Measurements from ENCODE around the gene SEMA3B.
"Not testable (repeated sequence)": the region's sequence is repeated elsewhere in the genome, so short reads cannot be mapped to it uniquely, and the experiment has no call there.

Gene SEMA3B

GRCh38 chr3:50228184-50228763 lies 40.7 kb upstream of the SEMA3B start:
- Histone ChIP-seq H3K4me3 (ENCODE audit: low read depth in 1 of 2, low read length in 2 of 2) (peak overlapping the region; percentile 94 to 96), H3K4me1 (ENCODE audit: control insufficient read depth in 1 of 2, insufficient read depth in 2 of 2, low read length in 2 of 2) (peaks cover 16 to 25% of the 10 kb centered on the region in 2 donors), H3K9ac (ENCODE audit: low read depth in 1 of 2, low read length in 2 of 2) (peak overlapping the region; percentile 85 to 90)
- not testable (repeated sequence) for H3K27me3 ChIP-seq (ENCODE audit: control insufficient read depth in 1 of 2, insufficient read depth in 2 of 2, low read length in 2 of 2); H3K9me3 ChIP-seq (ENCODE audit: control insufficient read depth in 1 of 2, low read length in 2 of 2); H3K36me3 ChIP-seq (ENCODE audit: control insufficient read depth in 1 of 2, insufficient read depth in 2 of 2, low read length in 2 of 2); H3K27ac ChIP-seq (ENCODE audit: low read depth, low read length)

DNA sequence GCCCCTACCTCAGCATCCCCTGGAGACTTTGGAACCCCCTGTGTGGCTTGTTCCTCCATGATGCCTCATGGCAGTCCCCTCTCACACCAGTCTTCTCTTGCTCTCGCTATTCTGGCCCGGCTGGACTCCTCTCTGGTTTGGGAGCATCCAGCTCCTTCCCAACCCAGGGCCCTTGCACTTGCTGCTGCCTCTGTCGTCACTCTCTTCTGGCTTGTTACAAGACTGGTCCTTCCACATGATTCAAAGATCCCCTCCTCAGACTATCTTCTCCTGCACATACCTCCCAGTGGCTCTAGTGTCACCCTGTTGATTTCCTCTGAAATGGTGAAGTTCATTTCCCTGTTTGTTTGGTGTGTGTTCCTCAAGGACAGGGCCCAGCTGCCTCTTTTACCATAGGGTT lies 39.5 kb upstream of the SEMA3B start:
- Histone ChIP-seq H3K9ac (ENCODE audit: low read depth in 1 of 2, low read length in 2 of 2) (no peak overlapping the region), H3K27ac (ENCODE audit: low read depth, low read length) (no peak overlapping the region), H3K4me1 (ENCODE audit: control insufficient read depth in 1 of 2, insufficient read depth in 2 of 2, low read length in 2 of 2) (peaks cover 16 to 25% of the 10 kb centered on the region in 2 donors), H3K36me3 (ENCODE audit: control insufficient read depth in 1 of 2, insufficient read depth in 2 of 2, low read length in 2 of 2) (no peaks in the 10 kb centered on the region), H3K9me3 (ENCODE audit: control insufficient read depth in 1 of 2, low read length in 2 of 2) (no peaks in the 10 kb centered on the region), H3K4me3 (ENCODE audit: low read depth in 1 of 2, low read length in 2 of 2) (no peak overlapping the region), H3K27me3 (ENCODE audit: control insufficient read depth in 1 of 2, insufficient read depth in 2 of 2, low read length in 2 of 2) (no peaks in the 10 kb centered on the region)

DNA sequence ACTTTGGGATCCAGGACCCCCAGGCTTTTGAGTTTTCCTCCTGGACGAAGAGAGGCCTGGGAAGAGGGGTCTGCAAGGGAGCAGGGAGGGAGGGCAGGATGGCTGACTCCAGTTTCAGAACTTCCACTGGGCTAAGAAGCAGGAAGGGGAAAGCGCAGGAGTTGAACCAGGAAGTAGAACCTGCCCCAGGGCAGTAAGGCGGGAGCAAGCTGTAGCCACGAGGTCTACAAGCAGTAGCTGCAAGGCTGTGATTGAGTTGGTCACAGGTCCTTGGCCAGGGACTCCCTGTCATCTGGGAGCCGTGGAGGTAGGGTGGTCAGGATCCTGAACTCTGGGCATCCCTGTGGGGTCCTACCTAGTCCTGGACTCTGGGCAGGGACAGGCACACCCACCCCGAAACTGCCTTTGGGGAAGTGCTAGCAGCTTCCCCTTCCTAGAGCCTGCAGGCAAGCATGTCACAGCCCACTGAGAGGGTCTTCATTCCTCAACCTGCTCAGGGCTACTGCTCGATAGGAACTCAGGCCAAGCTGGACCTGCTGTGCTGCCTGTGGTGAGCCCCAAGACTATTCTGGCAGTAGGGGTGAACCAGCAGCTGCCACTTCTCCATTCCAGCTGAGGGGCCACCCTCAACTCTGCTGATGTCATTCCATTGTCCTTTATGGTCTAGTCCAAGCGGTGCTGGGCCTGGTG lies 38.7 kb upstream of the SEMA3B start:
- H3K27ac ChIP-seq (ENCODE audit: low read depth, low read length) = no peak overlapping the region
- H3K9ac ChIP-seq (ENCODE audit: low read depth in 1 of 2, low read length in 2 of 2) = no peak overlapping the region
- peaks cover 16 to 28% of the 10 kb centered on the region in 2 donors for H3K4me1 ChIP-seq (ENCODE audit: control insufficient read depth in 1 of 2, insufficient read depth in 2 of 2, low read length in 2 of 2)
- no peaks in the 10 kb centered on the region for H3K36me3 ChIP-seq (ENCODE audit: control insufficient read depth in 1 of 2, insufficient read depth in 2 of 2, low read length in 2 of 2)
- H3K4me3 ChIP-seq (ENCODE audit: low read depth in 1 of 2, low read length in 2 of 2) = no peak overlapping the region
- H3K27me3 ChIP-seq (ENCODE audit: control insufficient read depth in 1 of 2, insufficient read depth in 2 of 2, low read length in 2 of 2) = no peaks in the 10 kb centered on the region
- no peaks in the 10 kb centered on the region for H3K9me3 ChIP-seq (ENCODE audit: control insufficient read depth in 1 of 2, low read length in 2 of 2)

DNA sequence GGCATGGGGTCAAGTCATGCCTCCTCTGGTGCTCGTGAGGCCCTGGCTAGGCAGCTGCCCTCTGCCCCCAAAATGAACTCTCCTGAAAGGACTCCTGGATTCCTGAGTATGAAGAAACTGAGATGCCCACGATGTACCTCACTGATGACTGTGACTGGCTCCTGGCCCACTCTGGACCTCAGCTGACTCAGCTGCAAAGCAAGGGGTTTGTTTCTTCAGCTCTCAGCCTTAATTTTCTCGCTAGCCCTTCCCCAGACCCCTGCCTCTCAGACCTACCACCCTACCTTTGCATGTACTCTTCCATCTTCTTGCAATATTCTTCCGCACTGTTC lies 38.2 kb upstream of the SEMA3B start:
- Histone ChIP-seq H3K27ac (ENCODE audit: low read depth, low read length) (no peak overlapping the region), H3K9me3 (ENCODE audit: control insufficient read depth in 1 of 2, low read length in 2 of 2) (no peaks in the 10 kb centered on the region), H3K36me3 (ENCODE audit: control insufficient read depth in 1 of 2, insufficient read depth in 2 of 2, low read length in 2 of 2) (no peaks in the 10 kb centered on the region), H3K4me3 (ENCODE audit: low read depth in 1 of 2, low read length in 2 of 2) (no peak overlapping the region), H3K4me1 (ENCODE audit: control insufficient read depth in 1 of 2, insufficient read depth in 2 of 2, low read length in 2 of 2) (peaks cover 16 to 29% of the 10 kb centered on the region in 2 donors), H3K27me3 (ENCODE audit: control insufficient read depth in 1 of 2, insufficient read depth in 2 of 2, low read length in 2 of 2) (no peaks in the 10 kb centered on the region), H3K9ac (ENCODE audit: low read depth in 1 of 2, low read length in 2 of 2) (no peak overlapping the region)

DNA sequence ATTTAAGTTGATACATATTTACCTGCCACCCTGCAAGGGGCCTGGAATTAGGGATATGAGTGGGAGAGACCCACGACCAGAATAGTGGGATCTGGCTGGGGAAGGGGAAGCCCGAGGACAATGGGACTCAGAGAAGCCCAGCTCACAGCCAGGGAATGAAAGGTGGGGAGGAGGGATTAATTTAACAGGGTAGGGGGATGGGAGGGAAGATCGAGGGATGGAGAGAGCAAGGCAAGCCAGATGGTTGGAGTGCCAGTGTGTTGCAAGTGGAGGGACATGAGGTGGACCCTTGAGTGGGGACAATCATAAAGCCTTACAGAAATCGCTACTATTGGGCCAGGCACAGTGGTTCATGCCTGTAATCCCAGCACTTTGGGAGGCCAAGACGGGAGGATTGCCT lies 37.4 kb upstream of the SEMA3B start:
- H3K27ac ChIP-seq (ENCODE audit: low read depth, low read length) = no peak overlapping the region
- no peaks in the 10 kb centered on the region for H3K36me3 ChIP-seq (ENCODE audit: control insufficient read depth in 1 of 2, insufficient read depth in 2 of 2, low read length in 2 of 2)
- H3K9me3 ChIP-seq (ENCODE audit: control insufficient read depth in 1 of 2, low read length in 2 of 2) = no peaks in the 10 kb centered on the region
- H3K4me3 ChIP-seq (ENCODE audit: low read depth in 1 of 2, low read length in 2 of 2) = no peak overlapping the region
- no peaks in the 10 kb centered on the region for H3K27me3 ChIP-seq (ENCODE audit: control insufficient read depth in 1 of 2, insufficient read depth in 2 of 2, low read length in 2 of 2)
- peaks cover 16 to 25% of the 10 kb centered on the region in 2 donors for H3K4me1 ChIP-seq (ENCODE audit: control insufficient read depth in 1 of 2, insufficient read depth in 2 of 2, low read length in 2 of 2)
- H3K9ac ChIP-seq (ENCODE audit: low read depth in 1 of 2, low read length in 2 of 2) = no peak overlapping the region

- H3K4me3 ChIP-seq (ENCODE audit: low read depth in 1 of 2, low read length in 2 of 2) = no peak overlapping the region
- no peaks in the 10 kb centered on the region for H3K27me3 ChIP-seq (ENCODE audit: control insufficient read depth in 1 of 2, insufficient read depth in 2 of 2, low read length in 2 of 2)
- peaks cover 11 to 27% of the 10 kb centered on the region in 2 donors for H3K4me1 ChIP-seq (ENCODE audit: control insufficient read depth in 1 of 2, insufficient read depth in 2 of 2, low read length in 2 of 2)
- H3K9ac ChIP-seq (ENCODE audit: low read depth in 1 of 2, low read length in 2 of 2) = no peak overlapping the region
- H3K36me3 ChIP-seq (ENCODE audit: control insufficient read depth in 1 of 2, insufficient read depth in 2 of 2, low read length in 2 of 2) = no peaks in the 10 kb centered on the region
- H3K27ac ChIP-seq (ENCODE audit: low read depth, low read length) = no peak overlapping the region
- no peaks in the 10 kb centered on the region for H3K9me3 ChIP-seq (ENCODE audit: control insufficient read depth in 1 of 2, low read length in 2 of 2)
Observed at GRCh38 chr3:50232303-50232702, 36.6 kb upstream of the SEMA3B start.

GRCh38 chr3:50233176-50233575 lies 35.8 kb upstream of the SEMA3B start:
- H3K27ac ChIP-seq (ENCODE audit: low read depth, low read length) = no peak overlapping the region
- H3K27me3 ChIP-seq (ENCODE audit: control insufficient read depth in 1 of 2, insufficient read depth in 2 of 2, low read length in 2 of 2) = no peaks in the 10 kb centered on the region
- no peaks in the 10 kb centered on the region for H3K36me3 ChIP-seq (ENCODE audit: control insufficient read depth in 1 of 2, insufficient read depth in 2 of 2, low read length in 2 of 2)
- H3K4me1 ChIP-seq (ENCODE audit: control insufficient read depth in 1 of 2, insufficient read depth in 2 of 2, low read length in 2 of 2) = peaks cover 14 to 30% of the 10 kb centered on the region in 2 donors
- no peaks in the 10 kb centered on the region for H3K9me3 ChIP-seq (ENCODE audit: control insufficient read depth in 1 of 2, low read length in 2 of 2)
- H3K4me3 ChIP-seq (ENCODE audit: low read depth in 1 of 2, low read length in 2 of 2) = no peak overlapping the region
- H3K9ac ChIP-seq (ENCODE audit: low read depth in 1 of 2, low read length in 2 of 2) = no peak overlapping the region

- H3K36me3 ChIP-seq (ENCODE audit: control insufficient read depth in 1 of 2, insufficient read depth in 2 of 2, low read length in 2 of 2) = peaks cover 0 to 5% of the 10 kb centered on the region in 2 donors
- peak within 1 kb of the TSS; percentile 68 for H3K27ac ChIP-seq (ENCODE audit: low read depth, low read length)
- H3K9me3 ChIP-seq (ENCODE audit: control insufficient read depth in 1 of 2, low read length in 2 of 2) = no peaks in the 10 kb centered on the region
- H3K4me1 ChIP-seq (ENCODE audit: control insufficient read depth in 1 of 2, insufficient read depth in 2 of 2, low read length in 2 of 2) = peaks cover 24 to 48% of the 10 kb centered on the region in 2 donors
- H3K9ac ChIP-seq (ENCODE audit: low read depth in 1 of 2, low read length in 2 of 2) = peak within 1 kb of the TSS; percentile 76 to 94
- no peaks in the 10 kb centered on the region for H3K27me3 ChIP-seq (ENCODE audit: control insufficient read depth in 1 of 2, insufficient read depth in 2 of 2, low read length in 2 of 2)
- H3K4me3 ChIP-seq (ENCODE audit: low read depth in 1 of 2, low read length in 2 of 2) = peak within 1 kb of the TSS; percentile 89 to 91
Observed at GRCh38 chr3:50235716-50236483, 33.0 kb upstream of the SEMA3B start, which contains the start of gene GNAI2. Gene GNAI2, plus strand, starts transcription at chr3:50236204. Its CDS starts 132 bp downstream, at chr3:50236336.

GRCh38 chr3:50236484-50237132 lies 32.3 kb upstream of the SEMA3B start:
- no peaks in the 10 kb centered on the region for H3K27me3 ChIP-seq (ENCODE audit: control insufficient read depth in 1 of 2, insufficient read depth in 2 of 2, low read length in 2 of 2)
- peaks cover 31 to 55% of the 10 kb centered on the region in 2 donors for H3K4me1 ChIP-seq (ENCODE audit: control insufficient read depth in 1 of 2, insufficient read depth in 2 of 2, low read length in 2 of 2)
- no peaks in the 10 kb centered on the region for H3K9me3 ChIP-seq (ENCODE audit: control insufficient read depth in 1 of 2, low read length in 2 of 2)
- H3K27ac ChIP-seq (ENCODE audit: low read depth, low read length) = peak overlapping the region; percentile 68
- H3K4me3 ChIP-seq (ENCODE audit: low read depth in 1 of 2, low read length in 2 of 2) = peak overlapping the region; percentile 89 to 91
- peak overlapping the region; percentile 76 to 94 for H3K9ac ChIP-seq (ENCODE audit: low read depth in 1 of 2, low read length in 2 of 2)
- peaks cover 0 to 7% of the 10 kb centered on the region in 2 donors for H3K36me3 ChIP-seq (ENCODE audit: control insufficient read depth in 1 of 2, insufficient read depth in 2 of 2, low read length in 2 of 2)

All from duodenal mucosa (tissue), 2 donors.